ENCODE measurements around the gene CHD2.

DNA sequence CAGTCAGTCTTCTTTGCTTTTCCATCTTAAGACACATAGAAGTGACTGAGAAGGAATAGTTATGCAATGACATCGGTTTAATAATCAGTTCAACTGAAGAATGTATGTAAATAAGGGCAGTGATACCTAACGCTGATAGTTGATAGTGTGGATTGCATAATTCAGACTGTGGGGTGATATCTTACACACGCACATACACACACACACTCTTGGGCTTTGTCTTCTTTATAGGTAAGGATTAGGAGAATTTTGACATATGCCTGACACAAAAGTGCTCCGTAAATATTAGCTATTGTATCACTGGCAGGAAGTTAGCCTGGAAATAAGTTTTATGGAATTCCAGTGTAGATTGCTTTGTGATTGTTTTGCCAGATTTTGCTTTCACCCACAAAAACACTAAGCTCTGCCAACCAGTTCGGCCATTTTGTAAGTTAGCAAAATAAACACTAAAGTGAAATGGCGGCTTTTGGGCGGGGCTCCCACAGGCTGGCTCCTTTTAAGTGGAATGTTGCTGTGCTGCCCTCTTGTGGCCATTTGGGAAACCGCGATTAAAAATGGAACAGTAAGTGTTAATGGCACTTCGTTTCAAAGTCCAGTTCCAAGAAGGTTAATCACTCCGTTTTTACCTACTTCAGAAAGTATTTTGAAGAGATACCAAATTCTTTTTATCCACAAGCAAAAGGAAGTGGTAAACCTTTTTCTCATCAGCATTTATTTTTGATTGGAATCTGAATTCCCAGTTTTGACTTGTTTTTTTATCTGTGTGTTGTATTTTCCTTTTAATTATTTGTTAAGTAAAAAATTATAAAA is 17.7 kb downstream of the CHD2 start:
- TF ChIP-seq ETV6 (CRISPR knock-in tag; IDR thresholded peaks at IDR 0.05) (no peak; the same call in 1 of the 2 replicates), ZNF396 (CRISPR knock-in tag; IDR thresholded peaks at IDR 0.05; ENCODE audit: borderline replicate concordance) (no peak), CREM (CRISPR knock-in tag; IDR thresholded peaks at IDR 0.05) (no peak; the same call in 1 of the 2 replicates), SP1 (CRISPR knock-in tag; conservative IDR thresholded peaks at IDR 0.05) (peak; percentile 64), FOXK1 (CRISPR knock-in tag; IDR thresholded peaks at IDR 0.05) (peak; percentile 57; the same call in 1 of the 2 replicates), NFYB (CRISPR knock-in tag; conservative IDR thresholded peaks at IDR 0.05; ENCODE audit: low read depth) (no peak), FOXJ3 (CRISPR knock-in tag; IDR thresholded peaks at IDR 0.05; ENCODE audit: borderline replicate concordance) (no peak)
- TF ChIP-seq, protein P1, sequence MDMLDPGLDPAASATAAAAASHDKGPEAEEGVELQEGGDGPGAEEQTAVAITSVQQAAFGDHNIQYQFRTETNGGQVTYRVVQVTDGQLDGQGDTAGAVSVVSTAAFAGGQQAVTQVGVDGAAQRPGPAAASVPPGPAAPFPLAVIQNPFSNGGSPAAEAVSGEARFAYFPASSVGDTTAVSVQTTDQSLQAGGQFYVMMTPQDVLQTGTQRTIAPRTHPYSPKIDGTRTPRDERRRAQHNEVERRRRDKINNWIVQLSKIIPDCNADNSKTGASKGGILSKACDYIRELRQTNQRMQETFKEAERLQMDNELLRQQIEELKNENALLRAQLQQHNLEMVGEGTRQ (CRISPR knock-in tag; IDR thresholded peaks at IDR 0.05): no peak
- TF ChIP-seq, protein P2, sequence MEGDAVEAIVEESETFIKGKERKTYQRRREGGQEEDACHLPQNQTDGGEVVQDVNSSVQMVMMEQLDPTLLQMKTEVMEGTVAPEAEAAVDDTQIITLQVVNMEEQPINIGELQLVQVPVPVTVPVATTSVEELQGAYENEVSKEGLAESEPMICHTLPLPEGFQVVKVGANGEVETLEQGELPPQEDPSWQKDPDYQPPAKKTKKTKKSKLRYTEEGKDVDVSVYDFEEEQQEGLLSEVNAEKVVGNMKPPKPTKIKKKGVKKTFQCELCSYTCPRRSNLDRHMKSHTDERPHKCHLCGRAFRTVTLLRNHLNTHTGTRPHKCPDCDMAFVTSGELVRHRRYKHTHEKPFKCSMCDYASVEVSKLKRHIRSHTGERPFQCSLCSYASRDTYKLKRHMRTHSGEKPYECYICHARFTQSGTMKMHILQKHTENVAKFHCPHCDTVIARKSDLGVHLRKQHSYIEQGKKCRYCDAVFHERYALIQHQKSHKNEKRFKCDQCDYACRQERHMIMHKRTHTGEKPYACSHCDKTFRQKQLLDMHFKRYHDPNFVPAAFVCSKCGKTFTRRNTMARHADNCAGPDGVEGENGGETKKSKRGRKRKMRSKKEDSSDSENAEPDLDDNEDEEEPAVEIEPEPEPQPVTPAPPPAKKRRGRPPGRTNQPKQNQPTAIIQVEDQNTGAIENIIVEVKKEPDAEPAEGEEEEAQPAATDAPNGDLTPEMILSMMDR (IDR thresholded peaks at IDR 0.05): peak; percentile 74
- TF ChIP-seq, protein P3, sequence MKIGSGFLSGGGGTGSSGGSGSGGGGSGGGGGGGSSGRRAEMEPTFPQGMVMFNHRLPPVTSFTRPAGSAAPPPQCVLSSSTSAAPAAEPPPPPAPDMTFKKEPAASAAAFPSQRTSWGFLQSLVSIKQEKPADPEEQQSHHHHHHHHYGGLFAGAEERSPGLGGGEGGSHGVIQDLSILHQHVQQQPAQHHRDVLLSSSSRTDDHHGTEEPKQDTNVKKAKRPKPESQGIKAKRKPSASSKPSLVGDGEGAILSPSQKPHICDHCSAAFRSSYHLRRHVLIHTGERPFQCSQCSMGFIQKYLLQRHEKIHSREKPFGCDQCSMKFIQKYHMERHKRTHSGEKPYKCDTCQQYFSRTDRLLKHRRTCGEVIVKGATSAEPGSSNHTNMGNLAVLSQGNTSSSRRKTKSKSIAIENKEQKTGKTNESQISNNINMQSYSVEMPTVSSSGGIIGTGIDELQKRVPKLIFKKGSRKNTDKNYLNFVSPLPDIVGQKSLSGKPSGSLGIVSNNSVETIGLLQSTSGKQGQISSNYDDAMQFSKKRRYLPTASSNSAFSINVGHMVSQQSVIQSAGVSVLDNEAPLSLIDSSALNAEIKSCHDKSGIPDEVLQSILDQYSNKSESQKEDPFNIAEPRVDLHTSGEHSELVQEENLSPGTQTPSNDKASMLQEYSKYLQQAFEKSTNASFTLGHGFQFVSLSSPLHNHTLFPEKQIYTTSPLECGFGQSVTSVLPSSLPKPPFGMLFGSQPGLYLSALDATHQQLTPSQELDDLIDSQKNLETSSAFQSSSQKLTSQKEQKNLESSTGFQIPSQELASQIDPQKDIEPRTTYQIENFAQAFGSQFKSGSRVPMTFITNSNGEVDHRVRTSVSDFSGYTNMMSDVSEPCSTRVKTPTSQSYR (CRISPR knock-in tag; IDR thresholded peaks at IDR 0.05): no peak
- TF ChIP-seq, protein P4, sequence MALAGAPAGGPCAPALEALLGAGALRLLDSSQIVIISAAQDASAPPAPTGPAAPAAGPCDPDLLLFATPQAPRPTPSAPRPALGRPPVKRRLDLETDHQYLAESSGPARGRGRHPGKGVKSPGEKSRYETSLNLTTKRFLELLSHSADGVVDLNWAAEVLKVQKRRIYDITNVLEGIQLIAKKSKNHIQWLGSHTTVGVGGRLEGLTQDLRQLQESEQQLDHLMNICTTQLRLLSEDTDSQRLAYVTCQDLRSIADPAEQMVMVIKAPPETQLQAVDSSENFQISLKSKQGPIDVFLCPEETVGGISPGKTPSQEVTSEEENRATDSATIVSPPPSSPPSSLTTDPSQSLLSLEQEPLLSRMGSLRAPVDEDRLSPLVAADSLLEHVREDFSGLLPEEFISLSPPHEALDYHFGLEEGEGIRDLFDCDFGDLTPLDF (CRISPR knock-in tag; IDR thresholded peaks at IDR 0.05): no peak
- TF ChIP-seq, protein P5, sequence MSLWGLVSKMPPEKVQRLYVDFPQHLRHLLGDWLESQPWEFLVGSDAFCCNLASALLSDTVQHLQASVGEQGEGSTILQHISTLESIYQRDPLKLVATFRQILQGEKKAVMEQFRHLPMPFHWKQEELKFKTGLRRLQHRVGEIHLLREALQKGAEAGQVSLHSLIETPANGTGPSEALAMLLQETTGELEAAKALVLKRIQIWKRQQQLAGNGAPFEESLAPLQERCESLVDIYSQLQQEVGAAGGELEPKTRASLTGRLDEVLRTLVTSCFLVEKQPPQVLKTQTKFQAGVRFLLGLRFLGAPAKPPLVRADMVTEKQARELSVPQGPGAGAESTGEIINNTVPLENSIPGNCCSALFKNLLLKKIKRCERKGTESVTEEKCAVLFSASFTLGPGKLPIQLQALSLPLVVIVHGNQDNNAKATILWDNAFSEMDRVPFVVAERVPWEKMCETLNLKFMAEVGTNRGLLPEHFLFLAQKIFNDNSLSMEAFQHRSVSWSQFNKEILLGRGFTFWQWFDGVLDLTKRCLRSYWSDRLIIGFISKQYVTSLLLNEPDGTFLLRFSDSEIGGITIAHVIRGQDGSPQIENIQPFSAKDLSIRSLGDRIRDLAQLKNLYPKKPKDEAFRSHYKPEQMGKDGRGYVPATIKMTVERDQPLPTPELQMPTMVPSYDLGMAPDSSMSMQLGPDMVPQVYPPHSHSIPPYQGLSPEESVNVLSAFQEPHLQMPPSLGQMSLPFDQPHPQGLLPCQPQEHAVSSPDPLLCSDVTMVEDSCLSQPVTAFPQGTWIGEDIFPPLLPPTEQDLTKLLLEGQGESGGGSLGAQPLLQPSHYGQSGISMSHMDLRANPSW (CRISPR knock-in tag; conservative IDR thresholded peaks at IDR 0.05; ENCODE audit: low read depth): no peak
- TF ChIP-seq, protein P6, sequence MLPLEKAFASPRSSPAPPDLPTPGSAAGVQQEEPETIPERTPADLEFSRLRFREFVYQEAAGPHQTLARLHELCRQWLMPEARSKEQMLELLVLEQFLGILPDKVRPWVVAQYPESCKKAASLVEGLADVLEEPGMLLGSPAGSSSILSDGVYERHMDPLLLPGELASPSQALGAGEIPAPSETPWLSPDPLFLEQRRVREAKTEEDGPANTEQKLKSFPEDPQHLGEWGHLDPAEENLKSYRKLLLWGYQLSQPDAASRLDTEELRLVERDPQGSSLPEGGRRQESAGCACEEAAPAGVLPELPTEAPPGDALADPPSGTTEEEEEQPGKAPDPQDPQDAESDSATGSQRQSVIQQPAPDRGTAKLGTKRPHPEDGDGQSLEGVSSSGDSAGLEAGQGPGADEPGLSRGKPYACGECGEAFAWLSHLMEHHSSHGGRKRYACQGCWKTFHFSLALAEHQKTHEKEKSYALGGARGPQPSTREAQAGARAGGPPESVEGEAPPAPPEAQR (CRISPR knock-in tag; IDR thresholded peaks at IDR 0.05): no peak

Data from WTC11 (cell line).